SK-N-SH treated with all-trans-retinoic acid at 6 μM for 48 hours (cell line): ENCODE results near the gene DCAF16.

Experiments
- ATAC-seq: fragments of 200-7000 bp; cut with Tn5 transposase; 3 replicates; pipeline ENCODE4 v1.9.1; 2020; ENCODE audit warnings: mild to moderate bottlenecking, moderate library complexity
- BACH2 ChIP-seq: fragments of 250-450 bp; sonication (Bioruptor Pico); IDR thresholded peaks from 2 replicates; pipeline ENCODE4 v1.9.0; 2021; ENCODE audit warnings: mild to moderate bottlenecking, borderline replicate concordance
- CREB5 ChIP-seq: fragments of 250-450 bp; sonication (Bioruptor Pico); IDR thresholded peaks from 2 replicates; pipeline ENCODE4 v1.5.1; 2020; ENCODE audit warnings: low read depth, mild to moderate bottlenecking, moderate library complexity
- CSDC2 ChIP-seq: fragments of 250-450 bp; sonication (Bioruptor Pico); IDR thresholded peaks from 2 replicates; pipeline ENCODE4 v1.5.0; 2020; ENCODE audit warnings: mild to moderate bottlenecking, moderate library complexity
- ESRRG ChIP-seq: fragments of 250-450 bp; sonication (Bioruptor Pico); IDR thresholded peaks from 2 replicates; pipeline ENCODE4 v1.6.1; 2021; ENCODE audit warnings: mild to moderate bottlenecking
- GLIS3 ChIP-seq: fragments of 250-450 bp; sonication (Bioruptor Pico); IDR thresholded peaks from 2 replicates; pipeline ENCODE4 v1.5.0; 2020; ENCODE audit warnings: mild to moderate bottlenecking, moderate library complexity
- ISL1 ChIP-seq: fragments of 250-450 bp; sonication (Bioruptor Pico); IDR thresholded peaks from 2 replicates; pipeline ENCODE4 v2.1.2; 2022; ENCODE audit warnings: mild to moderate bottlenecking, moderate library complexity
- OSR1 ChIP-seq: fragments of 250-450 bp; sonication (Bioruptor Pico); IDR thresholded peaks from 2 replicates; pipeline ENCODE4 v1.8.0; 2022; ENCODE audit warnings: moderate library complexity, mild to moderate bottlenecking, inconsistent platforms
- PATZ1 ChIP-seq: fragments of 250-450 bp; sonication (Bioruptor Pico); IDR thresholded peaks from 2 replicates; pipeline ENCODE4 v1.8.0; 2020; ENCODE audit warnings: mild to moderate bottlenecking, moderate library complexity, borderline replicate concordance
- POU6F1 ChIP-seq: fragments of 250-450 bp; sonication (Bioruptor Pico); IDR thresholded peaks from 2 replicates; pipeline ENCODE4 v1.8.0; 2021; ENCODE audit warnings: low read depth, mild to moderate bottlenecking, moderate library complexity, borderline replicate concordance
- PPARA ChIP-seq: fragments of 250-450 bp; sonication (Bioruptor Pico); IDR thresholded peaks from 2 replicates; pipeline ENCODE4 v1.5.0; 2020; ENCODE audit warnings: mild to moderate bottlenecking, borderline replicate concordance
- RARB ChIP-seq: fragments of 250-450 bp; sonication (Bioruptor Pico); IDR thresholded peaks from 2 replicates; pipeline ENCODE4 v1.8.0; 2021; ENCODE audit warnings: mild to moderate bottlenecking, moderate library complexity
- SNAI2 ChIP-seq: fragments of 250-450 bp; sonication (Bioruptor Pico); IDR thresholded peaks from 2 replicates; pipeline ENCODE4 v1.5.0; 2020; ENCODE audit warnings: mild to moderate bottlenecking, moderate library complexity
- TCF4 ChIP-seq: fragments of 250-450 bp; sonication (Bioruptor Pico); IDR thresholded peaks from 2 replicates; pipeline ENCODE4 v1.8.0; 2021; ENCODE audit warnings: mild to moderate bottlenecking, moderate library complexity, borderline replicate concordance
- TOX ChIP-seq: fragments of 250-450 bp; sonication (Bioruptor Pico); IDR thresholded peaks from 2 replicates; pipeline ENCODE4 v1.8.0; 2021; ENCODE audit warnings: mild to moderate bottlenecking, moderate library complexity, borderline replicate concordance
- TSHZ2 ChIP-seq: fragments of 250-450 bp; sonication (Bioruptor Pico); IDR thresholded peaks from 2 replicates; pipeline ENCODE4 v1.5.0; 2020; ENCODE audit warnings: mild to moderate bottlenecking, moderate library complexity
- ZC3H10 ChIP-seq: fragments of 250-450 bp; sonication (Bioruptor Pico); IDR thresholded peaks from 2 replicates; pipeline ENCODE4 v1.5.1; 2021; ENCODE audit warnings: mild to moderate bottlenecking, moderate library complexity
- ZFP3 ChIP-seq: fragments of 250-450 bp; sonication (Bioruptor Pico); IDR thresholded peaks from 2 replicates; pipeline ENCODE4 v1.5.0; 2020; ENCODE audit warnings: mild to moderate bottlenecking, moderate library complexity

Gene DCAF16

GRCh38 chr4:17781300-17782287 lies 29.0 kb downstream of the DCAF16 start, which contains the start of gene FAM184B:
Gene FAM184B, minus strand, starts transcription at chr4:17781621. Its CDS starts 322 bp downstream, at chr4:17781299.
- TF ChIP-seq TOX (CRISPR knock-in tag) (no peak), SNAI2 (CRISPR knock-in tag) (no peak), TCF4 (CRISPR knock-in tag) (no peak), GLIS3 (CRISPR knock-in tag) (no peak), ZC3H10 (no peak), BACH2 (CRISPR knock-in tag) (no peak), POU6F1 (no peak), ESRRG (no peak), ISL1 (CRISPR knock-in tag) (no peak), CREB5 (CRISPR knock-in tag) (no peak), CSDC2 (CRISPR knock-in tag) (no peak), ZFP3 (no peak), OSR1 (CRISPR knock-in tag) (no peak)
- ATAC-seq = peak; percentile 44; the same call in 2 of the 3 replicates

- TF ChIP-seq OSR1 (CRISPR knock-in tag) (no peak), TSHZ2 (CRISPR knock-in tag) (no peak), SNAI2 (CRISPR knock-in tag) (no peak), PPARA (no peak), RARB (CRISPR knock-in tag) (no peak), GLIS3 (CRISPR knock-in tag) (no peak), PATZ1 (CRISPR knock-in tag) (no peak), ESRRG (no peak), POU6F1 (no peak), CSDC2 (CRISPR knock-in tag) (no peak), ZFP3 (no peak)
- no peak for ATAC-seq
These were observed 29.9 kb downstream of the DCAF16 start for GRCh38 chr4:17780501-17781299.

GRCh38 chr4:17778431-17778830 lies 32.1 kb downstream of the DCAF16 start:
- TF ChIP-seq GLIS3 (CRISPR knock-in tag) (no peak), CSDC2 (CRISPR knock-in tag) (no peak), POU6F1 (no peak), ZFP3 (no peak)
- no peak for ATAC-seq
